ENCODE measurements around the gene KIFAP3. TPM values are rescaled to one million over a fixed set of nuclear protein-coding genes. Genes with fewer than 3 reads are reported as not detected.

The KIFAP3 gene
- total RNA-seq, 1 donor from 2014 or later = 30.0 TPM

GRCh38 chr1:169915150-169915549 lies 159.3 kb downstream of the KIFAP3 start:
- Histone ChIP-seq H3K27ac (no peak overlapping the region), H3K36me3 (peaks cover 0 to 11% of the 10 kb centered on the region in 2 donors), H3K27me3 (no peaks in the 10 kb centered on the region), H3K4me1 (no peaks in the 10 kb centered on the region), H3K9me3 (no peaks in the 10 kb centered on the region), H3K4me3 (no peak overlapping the region)
- intact Hi-C loops (cut with DNase I) = no loop called here
- DNase-seq (ENCODE audit: extremely low spot score in 2 of 2) = no peak
- TF ChIP-seq POLR2AphosphoS5 (IDR thresholded peaks at IDR 0.05; ENCODE audit: insufficient read depth in 1 of 2, low read depth in 1 of 2) (no peak), POLR2A (IDR thresholded peaks at IDR 0.05) (no peak), CTCF (IDR thresholded peaks at IDR 0.05) (no peak)

- TF ChIP-seq POLR2A (IDR thresholded peaks at IDR 0.05) = no peak
- Histone ChIP-seq H3K27ac (no peak overlapping the region), H3K4me1 (no peaks in the 10 kb centered on the region), H3K9me3 (no peaks in the 10 kb centered on the region), H3K4me3 (no peak overlapping the region), H3K36me3 (peaks cover 0 to 8% of the 10 kb centered on the region in 2 donors), H3K27me3 (no peaks in the 10 kb centered on the region)
- no peak for DNase-seq (ENCODE audit: extremely low spot score in 2 of 2)
- intact Hi-C loops (cut with DNase I) = loop anchor here (5.0 kb wide), 1 partner anchor 368 kb away; no protein-coding TSS in a partner anchor
Observed at GRCh38 chr1:169914531-169914930, 160.0 kb downstream of the KIFAP3 start.

- Histone ChIP-seq H3K27ac (no peak overlapping the region), H3K36me3 (no peaks in the 10 kb centered on the region), H3K27me3 (no peaks in the 10 kb centered on the region), H3K4me1 (no peaks in the 10 kb centered on the region), H3K4me3 (no peak overlapping the region), H3K9me3 (no peaks in the 10 kb centered on the region)
- DNase-seq (ENCODE audit: extremely low spot score in 2 of 2) = no peak
- TF ChIP-seq CTCF (IDR thresholded peaks at IDR 0.05) (no peak), POLR2AphosphoS5 (IDR thresholded peaks at IDR 0.05; ENCODE audit: insufficient read depth in 1 of 2, low read depth in 1 of 2) (no peak), POLR2A (IDR thresholded peaks at IDR 0.05) (no peak)
- intact Hi-C loops (cut with DNase I) = no loop called here
Observed at GRCh38 chr1:169909499-169909898, 165.0 kb downstream of the KIFAP3 start.

- intact Hi-C loops (cut with DNase I) = no loop called here
- no peaks in the 10 kb centered on the region for H3K27me3 ChIP-seq
- TF ChIP-seq POLR2AphosphoS5 (IDR thresholded peaks at IDR 0.05; ENCODE audit: insufficient read depth in 1 of 2, low read depth in 1 of 2) (no peak), CTCF (IDR thresholded peaks at IDR 0.05) (no peak), POLR2A (IDR thresholded peaks at IDR 0.05) (no peak)
- no peaks in the 10 kb centered on the region for H3K36me3 ChIP-seq
- no peak overlapping the region for H3K4me3 ChIP-seq
- no peak for DNase-seq (ENCODE audit: extremely low spot score in 2 of 2)
- H3K9me3 ChIP-seq = no peaks in the 10 kb centered on the region
- no peaks in the 10 kb centered on the region for H3K4me1 ChIP-seq
- H3K27ac ChIP-seq = no peak overlapping the region
Observed at GRCh38 chr1:169906938-169907337, 167.6 kb downstream of the KIFAP3 start.

- H3K27ac ChIP-seq = no peak overlapping the region
- no peaks in the 10 kb centered on the region for H3K9me3 ChIP-seq
- no peak for TF ChIP-seq POLR2A (IDR thresholded peaks at IDR 0.05)
- no peak for TF ChIP-seq POLR2AphosphoS5 (IDR thresholded peaks at IDR 0.05; ENCODE audit: insufficient read depth in 1 of 2, low read depth in 1 of 2)
- TF ChIP-seq CTCF (IDR thresholded peaks at IDR 0.05) = no peak
- no peak for DNase-seq (ENCODE audit: extremely low spot score in 2 of 2)
- no peak overlapping the region for H3K4me3 ChIP-seq
- no peaks in the 10 kb centered on the region for H3K27me3 ChIP-seq
- no peaks in the 10 kb centered on the region for H3K36me3 ChIP-seq
- H3K4me1 ChIP-seq = no peaks in the 10 kb centered on the region
- intact Hi-C loops (cut with DNase I) = no loop called here
Observed at GRCh38 chr1:169904834-169905233, 169.7 kb downstream of the KIFAP3 start.

Measured in vagina (tissue), 2 donors.